Astrocyte (in vitro differentiated cells and primary cell): ENCODE results near the gene REEP3.

Experiments
- EZH2 ChIP-seq: IDR thresholded peaks from 2 replicates; pipeline ENCODE4 v1.6.1; 2012; ENCODE audit warnings: mild to moderate bottlenecking, low read length, inconsistent platforms; ENCODE audit not compliant: insufficient read depth
- TF ChIP-seq, protein P1 (sequence below): IDR thresholded peaks from 2 replicates; pipeline ENCODE4 v1.5.1; 2011; ENCODE audit warnings: low read depth, mild to moderate bottlenecking, inconsistent platforms, low read length, moderate library complexity; ENCODE audit not compliant: insufficient read depth

GRCh38 chr10:63489838-63490237, 31.4 kb upstream of the REEP3 start:
- TF ChIP-seq, protein P1, sequence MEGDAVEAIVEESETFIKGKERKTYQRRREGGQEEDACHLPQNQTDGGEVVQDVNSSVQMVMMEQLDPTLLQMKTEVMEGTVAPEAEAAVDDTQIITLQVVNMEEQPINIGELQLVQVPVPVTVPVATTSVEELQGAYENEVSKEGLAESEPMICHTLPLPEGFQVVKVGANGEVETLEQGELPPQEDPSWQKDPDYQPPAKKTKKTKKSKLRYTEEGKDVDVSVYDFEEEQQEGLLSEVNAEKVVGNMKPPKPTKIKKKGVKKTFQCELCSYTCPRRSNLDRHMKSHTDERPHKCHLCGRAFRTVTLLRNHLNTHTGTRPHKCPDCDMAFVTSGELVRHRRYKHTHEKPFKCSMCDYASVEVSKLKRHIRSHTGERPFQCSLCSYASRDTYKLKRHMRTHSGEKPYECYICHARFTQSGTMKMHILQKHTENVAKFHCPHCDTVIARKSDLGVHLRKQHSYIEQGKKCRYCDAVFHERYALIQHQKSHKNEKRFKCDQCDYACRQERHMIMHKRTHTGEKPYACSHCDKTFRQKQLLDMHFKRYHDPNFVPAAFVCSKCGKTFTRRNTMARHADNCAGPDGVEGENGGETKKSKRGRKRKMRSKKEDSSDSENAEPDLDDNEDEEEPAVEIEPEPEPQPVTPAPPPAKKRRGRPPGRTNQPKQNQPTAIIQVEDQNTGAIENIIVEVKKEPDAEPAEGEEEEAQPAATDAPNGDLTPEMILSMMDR = no peak
- TF ChIP-seq EZH2 = no peak
